Measurements from ENCODE around the gene BBIP1. TPM values are rescaled to one million over a fixed set of nuclear protein-coding genes. Genes with fewer than 3 reads are reported as not detected.

BBIP1 gene
- polyA plus RNA-seq, 3 donors = 40.6 to 58.4 (median 55.0) TPM

GRCh38 chr10:110901954-110902819 lies 16.8 kb downstream of the BBIP1 start:
- no peak for DNase-seq (ENCODE audit: extremely low read depth in 1 of 11, low read depth in 9 of 11, low spot score in 4 of 11)

- DNase-seq (ENCODE audit: extremely low read depth in 1 of 11, low read depth in 9 of 11, low spot score in 4 of 11) = no peak
Measured at GRCh38 chr10:110900983-110901382, 18.0 kb downstream of the BBIP1 start.

- no peak for DNase-seq (ENCODE audit: extremely low read depth in 1 of 11, low read depth in 9 of 11, low spot score in 4 of 11)
Measured at GRCh38 chr10:110898391-110898790, 20.6 kb downstream of the BBIP1 start.

- no peak for DNase-seq (ENCODE audit: extremely low read depth in 1 of 11, low read depth in 9 of 11, low spot score in 4 of 11)
Measured at GRCh38 chr10:110897184-110897583, 21.8 kb downstream of the BBIP1 start.

GRCh38 chr10:110893559-110894179 lies 25.3 kb downstream of the BBIP1 start:
- DNase-seq (ENCODE audit: extremely low read depth in 1 of 11, low read depth in 9 of 11, low spot score in 4 of 11) = peak in 3 of 11 donors; percentile 22 to 47 (median 22)

- no peak for DNase-seq (ENCODE audit: extremely low read depth in 1 of 11, low read depth in 9 of 11, low spot score in 4 of 11)
Measured at GRCh38 chr10:110892602-110893288, 26.2 kb downstream of the BBIP1 start.

GRCh38 chr10:110887560-110887959 lies 31.4 kb downstream of the BBIP1 start:
- DNase-seq (ENCODE audit: extremely low read depth in 1 of 11, low read depth in 9 of 11, low spot score in 4 of 11) = no peak

GRCh38 chr10:110885932-110886674 lies 32.9 kb downstream of the BBIP1 start:
- DNase-seq (ENCODE audit: extremely low read depth in 1 of 11, low read depth in 9 of 11, low spot score in 4 of 11) = no peak

- DNase-seq (ENCODE audit: extremely low read depth in 1 of 11, low read depth in 9 of 11, low spot score in 4 of 11) = no peak
Measured at GRCh38 chr10:110883924-110884323, 35.1 kb downstream of the BBIP1 start.

- no peak for DNase-seq (ENCODE audit: extremely low read depth in 1 of 11, low read depth in 9 of 11, low spot score in 4 of 11)
Measured at GRCh38 chr10:110881905-110882304, 37.1 kb downstream of the BBIP1 start.

GRCh38 chr10:110881247-110881646 lies 37.7 kb downstream of the BBIP1 start:
- DNase-seq (ENCODE audit: extremely low read depth in 1 of 11, low read depth in 9 of 11, low spot score in 4 of 11) = no peak

- DNase-seq (ENCODE audit: extremely low read depth in 1 of 11, low read depth in 9 of 11, low spot score in 4 of 11) = no peak
Measured at GRCh38 chr10:110880012-110880411, 39.0 kb downstream of the BBIP1 start.

- no peak for DNase-seq (ENCODE audit: extremely low read depth in 1 of 11, low read depth in 9 of 11, low spot score in 4 of 11)
Measured at GRCh38 chr10:110876788-110877187, 42.2 kb downstream of the BBIP1 start.

- DNase-seq (ENCODE audit: extremely low read depth in 1 of 11, low read depth in 9 of 11, low spot score in 4 of 11) = no peak
Measured at GRCh38 chr10:110876000-110876399, 43.0 kb downstream of the BBIP1 start.

- no peak for DNase-seq (ENCODE audit: extremely low read depth in 1 of 11, low read depth in 9 of 11, low spot score in 4 of 11)
Measured at GRCh38 chr10:110873951-110874350, 45.0 kb downstream of the BBIP1 start.

- DNase-seq (ENCODE audit: extremely low read depth in 1 of 11, low read depth in 9 of 11, low spot score in 4 of 11) = peak in 2 of 11 donors; percentile 18 to 20
Measured at GRCh38 chr10:110872984-110873923, 45.7 kb downstream of the BBIP1 start.

- peak; percentile 57 to 82 (median 69) for DNase-seq (ENCODE audit: extremely low read depth in 1 of 11, low read depth in 9 of 11, low spot score in 4 of 11)
Measured at GRCh38 chr10:110872145-110872983, 46.6 kb downstream of the BBIP1 start.

Data from renal cortex interstitium (tissue), 11 donors.